Measurements from ENCODE around the gene ARHGEF4. TPM values are rescaled to one million over a fixed set of nuclear protein-coding genes. Genes with fewer than 3 reads are reported as not detected.

ARHGEF4 gene
- total RNA-seq, 1 experiment from 2014 or later = 12.6 TPM

DNA sequence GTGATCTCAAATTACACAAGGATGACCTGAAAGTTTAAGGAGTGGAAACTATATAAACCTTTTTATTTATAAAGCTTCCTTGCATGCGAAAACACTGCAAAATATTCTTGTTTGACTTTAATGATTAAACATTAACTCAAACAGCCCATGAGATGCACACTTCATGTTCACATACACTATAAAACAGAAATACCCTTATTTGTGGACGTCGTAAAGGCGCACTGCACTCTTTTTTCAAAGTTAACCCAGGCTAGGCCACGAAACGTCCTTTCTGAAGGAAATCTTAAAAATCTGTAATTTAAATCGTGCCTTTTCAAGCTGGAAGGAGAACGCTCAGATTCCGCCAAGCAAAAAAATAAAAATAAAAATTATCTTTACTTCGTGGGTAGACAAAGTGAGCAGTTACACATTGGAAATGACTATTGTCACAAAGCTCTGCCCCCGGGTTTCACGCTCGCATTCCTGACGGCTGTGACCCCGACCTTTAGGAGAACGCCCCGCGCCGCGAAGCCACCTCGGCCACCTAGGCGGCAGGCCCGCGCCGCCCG lies 255.8 kb downstream of the ARHGEF4 start:
- Histone ChIP-seq H4K8ac (replicated peaks; ENCODE audit: insufficient read length, low read depth, low read length) (no peak overlapping the region), H4K91ac (ENCODE audit: insufficient read length, low read depth, low read length) (no peak overlapping the region), H4K20me1 (ENCODE audit: control insufficient read depth, insufficient read depth, insufficient read length) (no peaks in the 10 kb centered on the region), H3K27ac (ENCODE audit: insufficient read length, low read depth, low read length) (peak overlapping the region; percentile 21), H3K9me3 (ENCODE audit: control insufficient read depth, low read depth, low read length) (no peaks in the 10 kb centered on the region), H3K23me2 (ENCODE audit: insufficient read length, low read depth, low read length, poor library complexity, severe bottlenecking) (no peaks in the 10 kb centered on the region), H3T11ph (ENCODE audit: low read length) (no peak overlapping the region), H2BK120ac (ENCODE audit: low read depth, low read length, poor library complexity, severe bottlenecking) (no peak overlapping the region), H3K23ac (ENCODE audit: insufficient read length, low read depth, low read length) (no peak overlapping the region), H3K79me1 (ENCODE audit: insufficient read depth, low read depth, low read length, poor library complexity, severe bottlenecking) (peaks cover 3% of the 10 kb centered on the region), H3K9ac (ENCODE audit: extremely low read depth, insufficient read length, low read length) (peak overlapping the region; percentile 86), H2AK5ac (ENCODE audit: insufficient read length, low read length) (no peak overlapping the region), H3K14ac (ENCODE audit: insufficient read depth, low read length) (peak overlapping the region; percentile 76; the same call in 1 of the 2 replicates), H2BK5ac (ENCODE audit: insufficient read length, low read length) (no peak overlapping the region), H3K56ac (ENCODE audit: insufficient read length, low read depth, low read length) (no peak overlapping the region), H2BK20ac (ENCODE audit: low read depth, low read length, poor library complexity, severe bottlenecking) (no peak overlapping the region), H3K4me1 (ENCODE audit: insufficient read depth, low read length) (no peaks in the 10 kb centered on the region), H2BK12ac (ENCODE audit: insufficient read length, low read depth, low read length) (no peak overlapping the region), H3K4me2 (ENCODE audit: insufficient read depth, insufficient read length, low read length) (peak overlapping the region; percentile 46), H3K18ac (ENCODE audit: insufficient read length, low read depth, low read length) (no peak overlapping the region), H3K79me2 (ENCODE audit: insufficient read depth, low read length) (peaks cover 32% of the 10 kb centered on the region; the same call in 1 of the 2 replicates), H4K5ac (ENCODE audit: insufficient read length, low read depth, low read length) (no peak overlapping the region), H2AFZ (ENCODE audit: low read length) (no peak overlapping the region), H2BK15ac (ENCODE audit: low read depth, low read length) (no peak overlapping the region), H3K27me3 (ENCODE audit: insufficient read depth, low read length) (no peaks in the 10 kb centered on the region), H3K4ac (ENCODE audit: low read depth, low read length) (no peak overlapping the region)
- Mint-ChIP-seq H3K9me3 (no peaks in the 10 kb centered on the region; a peak in 1 of 5 replicates), H3K4me1 (peaks cover 4 to 7% of the 10 kb centered on the region in 2 experiments; a peak in 2 of 4 replicates), H3K36me3 (ENCODE audit: insufficient read depth in 1 of 3, low read depth in 3 of 3) (peaks cover 24 to 38% (median 30%) of the 10 kb centered on the region in 3 experiments; a peak in 6 of 7 replicates), H3K4me3 (peak overlapping the region; percentile 84 to 85), H3K27ac (peak overlapping the region; percentile 90 to 91 (median 91); a peak in 6 of 7 replicates), H3K27me3 (ENCODE audit: low read depth) (no peaks in the 10 kb centered on the region)
- TF ChIP-seq, protein P1, sequence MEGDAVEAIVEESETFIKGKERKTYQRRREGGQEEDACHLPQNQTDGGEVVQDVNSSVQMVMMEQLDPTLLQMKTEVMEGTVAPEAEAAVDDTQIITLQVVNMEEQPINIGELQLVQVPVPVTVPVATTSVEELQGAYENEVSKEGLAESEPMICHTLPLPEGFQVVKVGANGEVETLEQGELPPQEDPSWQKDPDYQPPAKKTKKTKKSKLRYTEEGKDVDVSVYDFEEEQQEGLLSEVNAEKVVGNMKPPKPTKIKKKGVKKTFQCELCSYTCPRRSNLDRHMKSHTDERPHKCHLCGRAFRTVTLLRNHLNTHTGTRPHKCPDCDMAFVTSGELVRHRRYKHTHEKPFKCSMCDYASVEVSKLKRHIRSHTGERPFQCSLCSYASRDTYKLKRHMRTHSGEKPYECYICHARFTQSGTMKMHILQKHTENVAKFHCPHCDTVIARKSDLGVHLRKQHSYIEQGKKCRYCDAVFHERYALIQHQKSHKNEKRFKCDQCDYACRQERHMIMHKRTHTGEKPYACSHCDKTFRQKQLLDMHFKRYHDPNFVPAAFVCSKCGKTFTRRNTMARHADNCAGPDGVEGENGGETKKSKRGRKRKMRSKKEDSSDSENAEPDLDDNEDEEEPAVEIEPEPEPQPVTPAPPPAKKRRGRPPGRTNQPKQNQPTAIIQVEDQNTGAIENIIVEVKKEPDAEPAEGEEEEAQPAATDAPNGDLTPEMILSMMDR (conservative IDR thresholded peaks at IDR 0.05) = no peak
- no CpG with 5 or more reads among the region's 26 CpGs for WGBS (ENCODE audit: extremely low coverage, insufficient read length, low lambda C conversion rate)
- no peak for DNase-seq
